ENCODE results near the gene POLD3. TPM values are rescaled to one million over a fixed set of nuclear protein-coding genes. Genes with fewer than 3 reads are reported as not detected.

POLD3 gene
- total RNA-seq, 1 donor from 2014 or later, result 27.9 TPM

DNA sequence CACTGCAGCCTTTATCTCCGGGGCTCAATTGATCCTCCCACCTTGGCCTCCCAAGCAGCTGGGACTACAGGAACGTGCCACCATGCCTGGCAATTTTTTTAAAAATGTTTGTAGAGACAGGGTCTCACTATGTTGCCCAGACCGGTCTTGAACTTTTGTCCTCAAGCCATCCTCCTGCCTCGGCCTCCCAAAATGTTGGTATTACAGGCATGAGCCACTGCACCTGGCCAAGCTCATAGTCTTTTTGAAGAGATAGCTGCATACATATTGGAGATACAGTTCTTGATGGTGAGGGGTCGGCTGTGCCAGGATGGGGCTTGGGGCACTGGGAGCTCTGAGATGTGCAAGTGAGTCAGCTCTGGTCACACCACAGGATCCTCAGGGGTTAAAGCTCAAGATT lies 85.7 kb downstream of the POLD3 start:
- peaks cover 3% of the 10 kb centered on the region for H3K9me3 Mint-ChIP-seq (ENCODE audit: low read depth)

DNA sequence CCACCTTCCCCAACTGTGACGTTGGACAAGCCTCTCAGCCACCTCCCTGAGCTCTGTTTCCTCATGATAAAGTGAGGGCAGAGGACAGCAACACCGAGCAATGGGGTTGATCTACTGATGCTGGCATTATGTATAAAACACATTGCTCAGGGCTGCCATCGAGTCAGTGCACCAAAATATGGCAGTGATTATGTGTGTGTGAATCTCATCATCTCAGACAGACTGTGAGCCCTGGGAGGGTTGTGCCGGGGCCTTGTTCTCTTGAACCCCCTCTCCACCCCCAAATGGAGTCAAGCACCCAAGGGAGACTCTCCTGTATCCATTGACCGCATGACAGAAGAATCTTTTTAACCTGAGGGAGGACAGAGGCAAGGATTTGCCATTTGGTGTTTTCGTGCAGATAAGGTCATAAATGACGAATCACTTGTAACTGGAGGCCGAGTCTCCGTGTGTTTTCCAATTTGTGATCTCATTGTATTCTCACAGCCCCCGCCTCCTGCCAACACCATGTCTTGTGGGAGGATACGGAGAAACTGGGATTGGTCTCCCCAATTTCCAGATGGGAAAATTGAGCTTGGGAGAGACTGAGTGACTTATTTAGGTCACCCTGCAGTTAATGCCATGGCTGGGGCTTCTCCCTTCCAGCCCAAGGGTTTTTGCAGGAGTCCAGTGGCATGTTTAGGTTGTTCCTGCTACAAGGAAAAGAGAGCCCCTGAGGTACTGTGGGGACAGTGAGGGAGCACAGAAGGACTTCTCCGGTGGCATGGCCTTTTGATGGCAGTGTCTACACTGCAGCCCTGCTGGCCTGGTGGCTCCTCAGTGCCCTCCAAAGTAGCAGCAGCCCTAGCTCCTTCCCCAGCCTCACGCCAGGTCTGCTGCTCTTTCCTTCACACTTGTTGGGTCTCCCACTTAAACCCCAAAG lies 86.5 kb downstream of the POLD3 start:
- TF ChIP-seq, protein P1, sequence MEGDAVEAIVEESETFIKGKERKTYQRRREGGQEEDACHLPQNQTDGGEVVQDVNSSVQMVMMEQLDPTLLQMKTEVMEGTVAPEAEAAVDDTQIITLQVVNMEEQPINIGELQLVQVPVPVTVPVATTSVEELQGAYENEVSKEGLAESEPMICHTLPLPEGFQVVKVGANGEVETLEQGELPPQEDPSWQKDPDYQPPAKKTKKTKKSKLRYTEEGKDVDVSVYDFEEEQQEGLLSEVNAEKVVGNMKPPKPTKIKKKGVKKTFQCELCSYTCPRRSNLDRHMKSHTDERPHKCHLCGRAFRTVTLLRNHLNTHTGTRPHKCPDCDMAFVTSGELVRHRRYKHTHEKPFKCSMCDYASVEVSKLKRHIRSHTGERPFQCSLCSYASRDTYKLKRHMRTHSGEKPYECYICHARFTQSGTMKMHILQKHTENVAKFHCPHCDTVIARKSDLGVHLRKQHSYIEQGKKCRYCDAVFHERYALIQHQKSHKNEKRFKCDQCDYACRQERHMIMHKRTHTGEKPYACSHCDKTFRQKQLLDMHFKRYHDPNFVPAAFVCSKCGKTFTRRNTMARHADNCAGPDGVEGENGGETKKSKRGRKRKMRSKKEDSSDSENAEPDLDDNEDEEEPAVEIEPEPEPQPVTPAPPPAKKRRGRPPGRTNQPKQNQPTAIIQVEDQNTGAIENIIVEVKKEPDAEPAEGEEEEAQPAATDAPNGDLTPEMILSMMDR (IDR thresholded peaks at IDR 0.05; ENCODE audit: unreplicated experiment), result no peak
- H3K4me3 Mint-ChIP-seq (ENCODE audit: low read depth), result no peak overlapping the region
- peaks cover 3% of the 10 kb centered on the region for H3K27me3 Mint-ChIP-seq
- no peak overlapping the region for H3K27ac Mint-ChIP-seq
- no peaks in the 10 kb centered on the region for H3K36me3 Mint-ChIP-seq (ENCODE audit: insufficient read depth)
- DNase-seq (ENCODE audit: low spot score, unreplicated experiment), result no peak
- peaks cover 3% of the 10 kb centered on the region for H3K9me3 Mint-ChIP-seq (ENCODE audit: low read depth)
- peaks cover 2% of the 10 kb centered on the region for H3K4me1 Mint-ChIP-seq (ENCODE audit: low read depth)

More for the DNA sequence above, 85.7 kb downstream of the POLD3 start:
- H3K4me3 Mint-ChIP-seq (ENCODE audit: low read depth), result no peak overlapping the region
- H3K36me3 Mint-ChIP-seq (ENCODE audit: insufficient read depth), result no peaks in the 10 kb centered on the region
- peaks cover 2% of the 10 kb centered on the region for H3K27me3 Mint-ChIP-seq
- H3K27ac Mint-ChIP-seq, result no peak overlapping the region
- no peak for DNase-seq (ENCODE audit: low spot score, unreplicated experiment)
- peaks cover 2% of the 10 kb centered on the region for H3K4me1 Mint-ChIP-seq (ENCODE audit: low read depth)
- TF ChIP-seq, protein P1 (IDR thresholded peaks at IDR 0.05; ENCODE audit: unreplicated experiment), result no peak

DNA sequence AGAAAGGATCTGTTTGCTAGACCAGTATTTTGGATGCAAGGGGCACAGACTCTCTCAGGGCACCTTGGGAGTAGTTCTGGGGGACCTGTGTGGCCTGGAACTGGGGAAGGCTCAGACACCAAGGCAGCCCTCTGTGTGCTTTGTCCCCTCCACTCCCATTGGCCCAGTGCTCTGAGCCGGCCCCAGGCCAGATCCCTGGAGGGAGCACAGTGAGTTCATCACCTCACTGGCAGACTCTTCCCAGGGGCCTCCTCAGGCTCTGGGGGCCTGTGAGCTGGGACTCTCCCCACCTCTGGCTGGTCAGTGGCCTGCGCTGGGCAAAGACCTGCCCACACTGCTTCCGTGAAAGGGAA lies 87.1 kb downstream of the POLD3 start:
- Mint-ChIP-seq H3K4me3 (ENCODE audit: low read depth) (no peak overlapping the region), H3K4me1 (ENCODE audit: low read depth) (peaks cover 2% of the 10 kb centered on the region), H3K9me3 (ENCODE audit: low read depth) (peaks cover 3% of the 10 kb centered on the region), H3K36me3 (ENCODE audit: insufficient read depth) (no peaks in the 10 kb centered on the region), H3K27me3 (peaks cover 7% of the 10 kb centered on the region), H3K27ac (no peak overlapping the region)
- TF ChIP-seq, protein P1 (IDR thresholded peaks at IDR 0.05; ENCODE audit: unreplicated experiment), result no peak
- DNase-seq (ENCODE audit: low spot score, unreplicated experiment), result no peak

DNA sequence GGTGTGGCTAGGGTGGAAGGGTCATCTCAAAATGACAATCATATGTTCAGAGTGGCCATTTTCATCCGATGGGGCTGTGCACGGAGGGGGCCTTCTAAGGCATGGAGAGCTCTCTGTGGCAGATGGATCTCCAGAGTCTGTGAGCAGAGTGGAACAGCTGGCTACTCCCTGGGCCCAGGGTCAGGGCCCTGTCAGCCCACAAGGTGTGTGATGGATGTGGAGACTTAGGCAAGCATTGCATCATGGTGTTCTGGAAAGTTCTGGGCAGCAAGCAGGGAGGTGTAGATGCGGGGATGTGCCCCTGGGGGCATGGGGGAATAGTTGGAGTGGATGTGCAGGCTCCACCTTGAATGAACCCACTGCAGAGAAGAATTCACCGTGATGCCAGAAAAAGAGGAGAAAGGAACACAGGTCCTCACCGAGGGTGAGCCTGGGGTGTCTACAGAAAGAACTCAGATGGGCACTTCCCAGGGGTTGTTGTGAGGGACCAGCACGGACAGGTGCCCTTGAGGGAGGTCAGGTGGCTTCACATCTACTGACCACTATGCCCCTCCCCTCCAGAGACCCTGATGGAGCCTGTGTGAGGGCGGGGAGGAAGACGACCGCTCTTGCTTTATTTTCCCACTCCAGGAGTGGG lies 87.8 kb downstream of the POLD3 start:
- peaks cover 11% of the 10 kb centered on the region for H3K27me3 Mint-ChIP-seq

More for the DNA sequence above, 87.8 kb downstream of the POLD3 start:
- DNase-seq (ENCODE audit: low spot score, unreplicated experiment), result no peak
- Mint-ChIP-seq H3K36me3 (ENCODE audit: insufficient read depth) (no peaks in the 10 kb centered on the region), H3K9me3 (ENCODE audit: low read depth) (no peaks in the 10 kb centered on the region), H3K27ac (no peak overlapping the region), H3K4me3 (ENCODE audit: low read depth) (no peak overlapping the region), H3K4me1 (ENCODE audit: low read depth) (peaks cover 2% of the 10 kb centered on the region)
- TF ChIP-seq, protein P1 (IDR thresholded peaks at IDR 0.05; ENCODE audit: unreplicated experiment), result no peak
